ENCODE data around the gene SBSN. TPM values are rescaled to one million over a fixed set of nuclear protein-coding genes. Genes with fewer than 3 reads are reported as not detected.

The SBSN gene
- total RNA-seq, 1 experiment from 2014 or later = 0.15 TPM

DNA sequence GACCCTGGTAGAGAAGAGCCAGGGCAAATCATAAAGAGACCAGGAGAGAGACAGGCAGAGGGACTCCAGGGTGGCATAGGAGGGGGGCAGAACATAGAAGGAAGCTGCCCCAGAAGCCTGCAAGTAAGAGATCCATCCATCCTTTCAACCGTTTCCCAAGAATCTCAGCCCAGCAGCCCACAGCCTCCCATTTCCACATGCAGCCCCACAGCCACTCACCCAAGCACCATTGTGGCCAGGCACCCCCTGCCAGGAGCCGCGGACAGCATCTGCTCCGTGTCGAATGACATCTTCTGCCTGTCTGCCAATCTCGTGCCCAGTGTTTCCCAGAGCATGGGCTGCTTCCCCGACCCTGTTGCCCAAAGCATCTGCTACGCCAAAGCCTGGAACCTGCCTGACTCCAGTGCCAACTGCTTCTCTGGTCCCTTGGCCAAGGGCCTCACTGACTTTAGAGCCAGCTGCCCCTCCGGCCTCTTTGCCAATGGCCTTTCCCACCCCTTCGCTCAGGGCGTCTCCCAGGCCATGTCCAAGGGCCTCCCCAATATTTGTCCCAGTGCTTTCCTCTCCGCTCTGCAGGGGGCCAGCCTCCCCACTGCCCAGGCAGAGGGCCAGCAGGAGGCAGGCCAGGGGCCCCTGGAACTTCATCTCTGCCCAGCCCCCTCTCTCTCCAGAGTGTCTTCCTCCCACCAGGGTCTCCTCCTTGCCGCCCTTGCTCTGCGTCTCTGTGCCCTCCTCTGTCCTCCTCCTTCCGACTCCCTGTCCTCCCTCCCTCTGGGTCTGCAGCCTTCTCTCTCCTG lies 15.1 kb downstream of the SBSN start:
- Histone ChIP-seq H2BK5ac (ENCODE audit: insufficient read length, low read length) (no peak overlapping the region), H4K8ac (replicated peaks; ENCODE audit: insufficient read length, low read depth, low read length) (no peak overlapping the region), H2BK15ac (ENCODE audit: low read depth, low read length) (no peak overlapping the region), H3K56ac (ENCODE audit: insufficient read length, low read depth, low read length) (no peak overlapping the region), H4K5ac (ENCODE audit: insufficient read length, low read depth, low read length) (no peak overlapping the region), H3K23ac (ENCODE audit: insufficient read length, low read depth, low read length) (no peak overlapping the region), H2AK5ac (ENCODE audit: insufficient read length, low read length) (no peak overlapping the region), H3K27ac (ENCODE audit: insufficient read length, low read depth, low read length) (no peak overlapping the region), H3K9me3 (ENCODE audit: control insufficient read depth, low read depth, low read length) (no peaks in the 10 kb centered on the region), H3K4me1 (ENCODE audit: insufficient read depth, low read length) (no peaks in the 10 kb centered on the region), H2BK12ac (ENCODE audit: insufficient read length, low read depth, low read length) (no peak overlapping the region), H3K27me3 (ENCODE audit: insufficient read depth, low read length) (no peaks in the 10 kb centered on the region; the same call in 1 of the 2 replicates), H4K20me1 (ENCODE audit: control insufficient read depth, insufficient read depth, insufficient read length) (no peaks in the 10 kb centered on the region), H3T11ph (ENCODE audit: low read length) (no peak overlapping the region), H2BK20ac (ENCODE audit: low read depth, low read length, poor library complexity, severe bottlenecking) (no peak overlapping the region), H2AFZ (ENCODE audit: low read length) (no peak overlapping the region), H3K9ac (ENCODE audit: extremely low read depth, insufficient read length, low read length) (no peak overlapping the region), H3K23me2 (ENCODE audit: insufficient read length, low read depth, low read length, poor library complexity, severe bottlenecking) (peaks cover 12% of the 10 kb centered on the region), H3K14ac (ENCODE audit: insufficient read depth, low read length) (no peak overlapping the region; the same call in 1 of the 2 replicates), H3K4ac (ENCODE audit: low read depth, low read length) (no peak overlapping the region), H3K18ac (ENCODE audit: insufficient read length, low read depth, low read length) (no peak overlapping the region), H3K4me2 (ENCODE audit: insufficient read depth, insufficient read length, low read length) (peak overlapping the region; percentile 43), H3K79me1 (ENCODE audit: insufficient read depth, low read depth, low read length, poor library complexity, severe bottlenecking) (no peaks in the 10 kb centered on the region), H3K79me2 (ENCODE audit: insufficient read depth, low read length) (peaks cover 3% of the 10 kb centered on the region; the same call in 1 of the 2 replicates), H4K91ac (ENCODE audit: insufficient read length, low read depth, low read length) (no peak overlapping the region), H2BK120ac (ENCODE audit: low read depth, low read length, poor library complexity, severe bottlenecking) (no peak overlapping the region)
- H3K36me3 Mint-ChIP-seq (ENCODE audit: insufficient read depth in 1 of 3, low read depth in 3 of 3) = peaks cover 6 to 7% (median 6%) of the 10 kb centered on the region in 3 experiments
- H3K9me3 Mint-ChIP-seq = no peaks in the 10 kb centered on the region; a peak in 1 of 5 replicates
- no CpG with 5 or more reads among the region's 15 CpGs for WGBS (ENCODE audit: extremely low coverage, insufficient read length, low lambda C conversion rate)
- H3K27ac Mint-ChIP-seq = peak overlapping the region in 1 of 3 experiments; percentile 3; a peak in 1 of 7 replicates
- peak overlapping the region in 1 of 2 experiments; percentile 47; a peak in 2 of 5 replicates for H3K4me3 Mint-ChIP-seq
- H3K4me1 Mint-ChIP-seq = peaks cover 22 to 41% of the 10 kb centered on the region in 2 experiments
- DNase-seq = no peak
- peaks cover 31% of the 10 kb centered on the region for H3K27me3 Mint-ChIP-seq (ENCODE audit: low read depth)
- TF ChIP-seq, protein P1, sequence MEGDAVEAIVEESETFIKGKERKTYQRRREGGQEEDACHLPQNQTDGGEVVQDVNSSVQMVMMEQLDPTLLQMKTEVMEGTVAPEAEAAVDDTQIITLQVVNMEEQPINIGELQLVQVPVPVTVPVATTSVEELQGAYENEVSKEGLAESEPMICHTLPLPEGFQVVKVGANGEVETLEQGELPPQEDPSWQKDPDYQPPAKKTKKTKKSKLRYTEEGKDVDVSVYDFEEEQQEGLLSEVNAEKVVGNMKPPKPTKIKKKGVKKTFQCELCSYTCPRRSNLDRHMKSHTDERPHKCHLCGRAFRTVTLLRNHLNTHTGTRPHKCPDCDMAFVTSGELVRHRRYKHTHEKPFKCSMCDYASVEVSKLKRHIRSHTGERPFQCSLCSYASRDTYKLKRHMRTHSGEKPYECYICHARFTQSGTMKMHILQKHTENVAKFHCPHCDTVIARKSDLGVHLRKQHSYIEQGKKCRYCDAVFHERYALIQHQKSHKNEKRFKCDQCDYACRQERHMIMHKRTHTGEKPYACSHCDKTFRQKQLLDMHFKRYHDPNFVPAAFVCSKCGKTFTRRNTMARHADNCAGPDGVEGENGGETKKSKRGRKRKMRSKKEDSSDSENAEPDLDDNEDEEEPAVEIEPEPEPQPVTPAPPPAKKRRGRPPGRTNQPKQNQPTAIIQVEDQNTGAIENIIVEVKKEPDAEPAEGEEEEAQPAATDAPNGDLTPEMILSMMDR (conservative IDR thresholded peaks at IDR 0.05) = no peak
